T-helper 1 cell (primary cell): ENCODE measurements around the gene NCCRP1.

Experiments used
- DNase-seq, 5 donors: peaks; one replicate each; pipeline ENCODE4 v3.0.0-alpha.2; 2012 to 2020

The NCCRP1 gene

GRCh38 chr19:39165857-39166256 is 30.9 kb upstream of the NCCRP1 start:
- no peak for DNase-seq

- no peak for DNase-seq
Observed at GRCh38 chr19:39166571-39167391, 30.0 kb upstream of the NCCRP1 start.

GRCh38 chr19:39167461-39168257 is 29.1 kb upstream of the NCCRP1 start:
- DNase-seq = no peak

- no peak for DNase-seq
Observed at GRCh38 chr19:39168258-39169142, 28.3 kb upstream of the NCCRP1 start.

- DNase-seq = no peak
Observed at GRCh38 chr19:39169143-39169810, 27.5 kb upstream of the NCCRP1 start.

- no peak for DNase-seq
Observed at GRCh38 chr19:39170386-39171231, 26.2 kb upstream of the NCCRP1 start.

GRCh38 chr19:39171479-39172465 is 25.0 kb upstream of the NCCRP1 start:
- DNase-seq = no peak

- DNase-seq = no peak
Observed at GRCh38 chr19:39172700-39173501, 23.9 kb upstream of the NCCRP1 start.

- no peak for DNase-seq
Observed at GRCh38 chr19:39173502-39173991, 23.2 kb upstream of the NCCRP1 start.

- no peak for DNase-seq
Observed at GRCh38 chr19:39174142-39174541, 22.6 kb upstream of the NCCRP1 start.

- DNase-seq = no peak
Observed at GRCh38 chr19:39174558-39175544, 21.9 kb upstream of the NCCRP1 start.

GRCh38 chr19:39175564-39175963 is 21.2 kb upstream of the NCCRP1 start:
- DNase-seq = no peak

- no peak for DNase-seq
Observed at GRCh38 chr19:39177110-39177699, 19.6 kb upstream of the NCCRP1 start.

- no peak for DNase-seq
Observed at GRCh38 chr19:39177736-39178135, 19.0 kb upstream of the NCCRP1 start.

GRCh38 chr19:39178296-39179006 is 18.3 kb upstream of the NCCRP1 start:
- no peak for DNase-seq

- DNase-seq = no peak
Observed at GRCh38 chr19:39179754-39180153, 17.0 kb upstream of the NCCRP1 start.

- no peak for DNase-seq
Observed at GRCh38 chr19:39180749-39181148, 16.0 kb upstream of the NCCRP1 start.
